Measurements from ENCODE around the gene RICTOR. TPM values are rescaled to one million over a fixed set of nuclear protein-coding genes. Genes with fewer than 3 reads are reported as not detected.

Gene RICTOR
- total and polyA plus RNA-seq, 9 of the 15 experiments (the other 6 are each of a cell fraction or from before 2014, with no cell fraction given) = 13.9 to 46.6 (median 22.6) TPM

DNA sequence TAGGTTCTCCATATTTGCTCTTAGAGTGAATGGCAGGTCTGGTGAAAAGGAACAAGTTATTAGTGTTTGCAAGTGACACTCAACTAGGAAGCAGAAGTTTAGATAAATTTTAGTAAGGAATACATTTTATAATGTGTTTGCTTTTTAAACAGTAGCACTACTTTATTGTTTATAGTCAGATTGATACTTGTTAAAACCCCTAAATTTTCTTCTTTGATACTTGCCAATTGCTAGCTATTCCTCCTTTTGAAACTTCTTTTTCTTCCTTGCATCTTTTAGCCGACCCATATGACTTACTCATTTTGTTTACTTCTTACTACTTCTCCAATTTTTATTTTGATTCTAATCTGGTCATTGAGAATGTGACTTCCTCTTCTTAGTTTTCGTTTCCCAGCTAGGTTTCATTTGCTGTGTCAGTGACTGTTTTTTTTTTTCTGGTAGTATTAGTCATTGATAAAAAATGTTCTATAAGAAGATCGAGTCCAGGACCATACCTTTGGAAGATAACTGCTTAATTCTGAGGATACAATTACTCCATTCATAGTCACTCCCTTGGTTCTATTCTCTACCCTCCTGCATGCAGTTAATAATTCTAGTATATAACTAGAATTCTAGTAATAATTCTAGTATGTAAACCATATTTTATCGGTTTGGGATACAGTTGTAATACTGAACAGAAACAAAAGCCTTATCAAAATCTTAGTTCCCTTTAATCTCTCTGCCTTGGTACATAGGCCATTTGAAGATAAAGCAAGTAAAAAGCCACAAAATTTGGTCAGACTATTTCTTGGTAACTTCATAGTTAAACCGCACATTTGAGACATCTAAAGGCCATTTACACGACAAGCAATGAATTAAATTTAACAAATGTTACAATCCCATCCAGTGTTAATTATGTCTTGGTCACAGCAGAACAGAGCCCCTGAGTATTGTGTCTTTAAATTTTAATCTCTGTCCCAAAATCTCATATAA is 2.8 kb upstream of the RICTOR start (continued):
- TF ChIP-seq, protein P1, sequence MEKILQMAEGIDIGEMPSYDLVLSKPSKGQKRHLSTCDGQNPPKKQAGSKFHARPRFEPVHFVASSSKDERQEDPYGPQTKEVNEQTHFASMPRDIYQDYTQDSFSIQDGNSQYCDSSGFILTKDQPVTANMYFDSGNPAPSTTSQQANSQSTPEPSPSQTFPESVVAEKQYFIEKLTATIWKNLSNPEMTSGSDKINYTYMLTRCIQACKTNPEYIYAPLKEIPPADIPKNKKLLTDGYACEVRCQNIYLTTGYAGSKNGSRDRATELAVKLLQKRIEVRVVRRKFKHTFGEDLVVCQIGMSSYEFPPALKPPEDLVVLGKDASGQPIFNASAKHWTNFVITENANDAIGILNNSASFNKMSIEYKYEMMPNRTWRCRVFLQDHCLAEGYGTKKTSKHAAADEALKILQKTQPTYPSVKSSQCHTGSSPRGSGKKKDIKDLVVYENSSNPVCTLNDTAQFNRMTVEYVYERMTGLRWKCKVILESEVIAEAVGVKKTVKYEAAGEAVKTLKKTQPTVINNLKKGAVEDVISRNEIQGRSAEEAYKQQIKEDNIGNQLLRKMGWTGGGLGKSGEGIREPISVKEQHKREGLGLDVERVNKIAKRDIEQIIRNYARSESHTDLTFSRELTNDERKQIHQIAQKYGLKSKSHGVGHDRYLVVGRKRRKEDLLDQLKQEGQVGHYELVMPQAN (IDR thresholded peaks at IDR 0.05; ENCODE audit: borderline replicate concordance) = no peak
- TF ChIP-seq NFATC3 (IDR thresholded peaks at IDR 0.05) = no peak
- no peak for TF ChIP-seq MAZ (CRISPR knock-in tag; conservative IDR thresholded peaks at IDR 0.05 in 1 of 2, IDR thresholded peaks at IDR 0.05 in 1 of 2)
- TF ChIP-seq U2AF1 (optimal IDR thresholded peaks at IDR 0.05; ENCODE audit: low read depth, low read length) = no peak
- TF ChIP-seq, protein P2, sequence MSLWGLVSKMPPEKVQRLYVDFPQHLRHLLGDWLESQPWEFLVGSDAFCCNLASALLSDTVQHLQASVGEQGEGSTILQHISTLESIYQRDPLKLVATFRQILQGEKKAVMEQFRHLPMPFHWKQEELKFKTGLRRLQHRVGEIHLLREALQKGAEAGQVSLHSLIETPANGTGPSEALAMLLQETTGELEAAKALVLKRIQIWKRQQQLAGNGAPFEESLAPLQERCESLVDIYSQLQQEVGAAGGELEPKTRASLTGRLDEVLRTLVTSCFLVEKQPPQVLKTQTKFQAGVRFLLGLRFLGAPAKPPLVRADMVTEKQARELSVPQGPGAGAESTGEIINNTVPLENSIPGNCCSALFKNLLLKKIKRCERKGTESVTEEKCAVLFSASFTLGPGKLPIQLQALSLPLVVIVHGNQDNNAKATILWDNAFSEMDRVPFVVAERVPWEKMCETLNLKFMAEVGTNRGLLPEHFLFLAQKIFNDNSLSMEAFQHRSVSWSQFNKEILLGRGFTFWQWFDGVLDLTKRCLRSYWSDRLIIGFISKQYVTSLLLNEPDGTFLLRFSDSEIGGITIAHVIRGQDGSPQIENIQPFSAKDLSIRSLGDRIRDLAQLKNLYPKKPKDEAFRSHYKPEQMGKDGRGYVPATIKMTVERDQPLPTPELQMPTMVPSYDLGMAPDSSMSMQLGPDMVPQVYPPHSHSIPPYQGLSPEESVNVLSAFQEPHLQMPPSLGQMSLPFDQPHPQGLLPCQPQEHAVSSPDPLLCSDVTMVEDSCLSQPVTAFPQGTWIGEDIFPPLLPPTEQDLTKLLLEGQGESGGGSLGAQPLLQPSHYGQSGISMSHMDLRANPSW (CRISPR knock-in tag; IDR thresholded peaks at IDR 0.05) = no peak
- TF ChIP-seq SRSF3 (IDR thresholded peaks at IDR 0.05; ENCODE audit: insufficient read depth, low read length) = no peak
- no peak for TF ChIP-seq KDM5B (IDR thresholded peaks at IDR 0.05; ENCODE audit: insufficient replicate concordance, low read depth, low read length)
- TF ChIP-seq EP400 (IDR thresholded peaks at IDR 0.05) = peak; percentile 5; the same call in 1 of the 2 replicates
- no peak for TF ChIP-seq RFX7 (CRISPR knock-in tag; IDR thresholded peaks at IDR 0.05)
- TF ChIP-seq, protein P3, sequence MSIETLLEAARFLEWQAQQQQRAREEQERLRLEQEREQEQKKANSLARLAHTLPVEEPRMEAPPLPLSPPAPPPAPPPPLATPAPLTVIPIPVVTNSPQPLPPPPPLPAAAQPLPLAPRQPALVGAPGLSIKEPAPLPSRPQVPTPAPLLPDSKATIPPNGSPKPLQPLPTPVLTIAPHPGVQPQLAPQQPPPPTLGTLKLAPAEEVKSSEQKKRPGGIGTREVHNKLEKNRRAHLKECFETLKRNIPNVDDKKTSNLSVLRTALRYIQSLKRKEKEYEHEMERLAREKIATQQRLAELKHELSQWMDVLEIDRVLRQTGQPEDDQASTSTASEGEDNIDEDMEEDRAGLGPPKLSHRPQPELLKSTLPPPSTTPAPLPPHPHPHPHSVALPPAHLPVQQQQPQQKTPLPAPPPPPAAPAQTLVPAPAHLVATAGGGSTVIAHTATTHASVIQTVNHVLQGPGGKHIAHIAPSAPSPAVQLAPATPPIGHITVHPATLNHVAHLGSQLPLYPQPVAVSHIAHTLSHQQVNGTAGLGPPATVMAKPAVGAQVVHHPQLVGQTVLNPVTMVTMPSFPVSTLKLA (conservative IDR thresholded peaks at IDR 0.05) = no peak
- TF ChIP-seq ARID2 (IDR thresholded peaks at IDR 0.05) = no peak
- TF ChIP-seq ZNF785 (CRISPR knock-in tag; IDR thresholded peaks at IDR 0.05) = no peak
- TF ChIP-seq, protein P4, sequence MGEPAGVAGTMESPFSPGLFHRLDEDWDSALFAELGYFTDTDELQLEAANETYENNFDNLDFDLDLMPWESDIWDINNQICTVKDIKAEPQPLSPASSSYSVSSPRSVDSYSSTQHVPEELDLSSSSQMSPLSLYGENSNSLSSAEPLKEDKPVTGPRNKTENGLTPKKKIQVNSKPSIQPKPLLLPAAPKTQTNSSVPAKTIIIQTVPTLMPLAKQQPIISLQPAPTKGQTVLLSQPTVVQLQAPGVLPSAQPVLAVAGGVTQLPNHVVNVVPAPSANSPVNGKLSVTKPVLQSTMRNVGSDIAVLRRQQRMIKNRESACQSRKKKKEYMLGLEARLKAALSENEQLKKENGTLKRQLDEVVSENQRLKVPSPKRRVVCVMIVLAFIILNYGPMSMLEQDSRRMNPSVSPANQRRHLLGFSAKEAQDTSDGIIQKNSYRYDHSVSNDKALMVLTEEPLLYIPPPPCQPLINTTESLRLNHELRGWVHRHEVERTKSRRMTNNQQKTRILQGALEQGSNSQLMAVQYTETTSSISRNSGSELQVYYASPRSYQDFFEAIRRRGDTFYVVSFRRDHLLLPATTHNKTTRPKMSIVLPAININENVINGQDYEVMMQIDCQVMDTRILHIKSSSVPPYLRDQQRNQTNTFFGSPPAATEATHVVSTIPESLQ (CRISPR knock-in tag; IDR thresholded peaks at IDR 0.05) = no peak
- TF ChIP-seq PYGO2 (tag; IDR thresholded peaks at IDR 0.05) = no peak
- TF ChIP-seq ARID1B (IDR thresholded peaks at IDR 0.05) = peak; percentile 76
- no peak for TF ChIP-seq ZNF165 (CRISPR knock-in tag; IDR thresholded peaks at IDR 0.05; ENCODE audit: borderline replicate concordance)
- no peak for TF ChIP-seq CBX2 (IDR thresholded peaks at IDR 0.05; ENCODE audit: insufficient read depth, low read length, poor library complexity, severe bottlenecking)
